Natural killer cell treated with Interleukin-12 subunit alpha and Interleukin-12 subunit beta and Interleukin-15 and Interleukin-18, amount 100 ng/mL, for 72 hours (primary cell): ENCODE results near the gene FAM20C. TPM values are rescaled to one million over a fixed set of nuclear protein-coding genes. Genes with fewer than 3 reads are reported as not detected.
"Not testable (repeated sequence)": the region's sequence is repeated elsewhere in the genome, so short reads cannot be mapped to it uniquely, and the experiment has no call there.

Experiments used
- ATAC-seq, 2 donors: fragments of 150-1000 bp; cut with Tn5 transposase in 1 of 2; sonication (Bioruptor Pico), chemical (Tn5 transposase) in 1 of 2; 2 replicates each; pipeline ENCODE4 v1.10.0; 2021
- DNase-seq: peaks from one replicate; pipeline ENCODE4 v3.0.0; 2022; ENCODE audit warnings: low spot score
- H3K27ac Mint-ChIP-seq, 2 donors: 1 replicate in 1 of 2; 2 replicates in 1 of 2; pipeline ENCODE4 v1.8.0; 2022; ENCODE audit warnings: mixed read lengths in 2 of 2, mild to moderate bottlenecking in 1 of 2, moderate library complexity in 1 of 2
- H3K27me3 Mint-ChIP-seq, 2 donors: 1 replicate in 1 of 2; 2 replicates in 1 of 2; pipeline ENCODE4 v1.8.0; 2022; ENCODE audit warnings: mixed read lengths in 2 of 2
- H3K36me3 Mint-ChIP-seq: one replicate; pipeline ENCODE4 v1.8.0; 2022; ENCODE audit warnings: mixed read lengths
- H3K4me1 Mint-ChIP-seq, 2 donors: 1 replicate in 1 of 2; 2 replicates in 1 of 2; pipeline ENCODE4 v1.8.0; 2022; ENCODE audit warnings: low read depth in 2 of 2, mixed read lengths in 2 of 2, mild to moderate bottlenecking in 1 of 2
- H3K4me3 Mint-ChIP-seq: one replicate; pipeline ENCODE4 v1.8.0; 2022; ENCODE audit warnings: mixed read lengths
- H3K9me3 Mint-ChIP-seq: 2 replicates; pipeline ENCODE4 v1.8.0; 2022; ENCODE audit warnings: mixed read lengths
- total RNA-seq, 2 donors: library from RNA; stranded (reverse); gene quantifications; one replicate each; pipeline ENCODE4 v1.2.3, GENCODE V29; 2022

Gene FAM20C
- total RNA-seq, 2 donors from 2014 or later = 0.62 to 0.98 TPM

- no peak for DNase-seq
- H3K27ac Mint-ChIP-seq = no peak overlapping the region
- no peak overlapping the region for H3K4me3 Mint-ChIP-seq
- no peak for ATAC-seq
- no peaks in the 10 kb centered on the region for H3K36me3 Mint-ChIP-seq
- no peaks in the 10 kb centered on the region for H3K4me1 Mint-ChIP-seq
- H3K9me3 Mint-ChIP-seq = no peaks in the 10 kb centered on the region
- H3K27me3 Mint-ChIP-seq = no peaks in the 10 kb centered on the region
Observed at GRCh38 chr7:232410-233248, 40.3 kb downstream of the FAM20C start.

GRCh38 chr7:233249-234035 lies 41.1 kb downstream of the FAM20C start:
- no peaks in the 10 kb centered on the region for H3K36me3 Mint-ChIP-seq
- no peak overlapping the region for H3K4me3 Mint-ChIP-seq
- no peaks in the 10 kb centered on the region for H3K9me3 Mint-ChIP-seq
- DNase-seq (no peak), ATAC-seq (no peak)
- H3K27ac Mint-ChIP-seq = no peak overlapping the region
- no peaks in the 10 kb centered on the region for H3K27me3 Mint-ChIP-seq
- no peaks in the 10 kb centered on the region for H3K4me1 Mint-ChIP-seq

- no peak overlapping the region for H3K27ac Mint-ChIP-seq
- ATAC-seq (no peak), DNase-seq (no peak)
- H3K9me3 Mint-ChIP-seq = no peaks in the 10 kb centered on the region
- no peaks in the 10 kb centered on the region for H3K4me1 Mint-ChIP-seq
- H3K36me3 Mint-ChIP-seq = no peaks in the 10 kb centered on the region
- no peaks in the 10 kb centered on the region for H3K27me3 Mint-ChIP-seq
- no peak overlapping the region for H3K4me3 Mint-ChIP-seq
Observed at GRCh38 chr7:234051-234707, 41.8 kb downstream of the FAM20C start.

GRCh38 chr7:234708-235553 lies 42.6 kb downstream of the FAM20C start:
- no peak for DNase-seq
- Mint-ChIP-seq H3K27ac (no peak overlapping the region), H3K9me3 (no peaks in the 10 kb centered on the region), H3K4me1 (no peaks in the 10 kb centered on the region), H3K27me3 (no peaks in the 10 kb centered on the region), H3K4me3 (no peak overlapping the region), H3K36me3 (no peaks in the 10 kb centered on the region)
- no peak for ATAC-seq

- DNase-seq (no peak), ATAC-seq (no peak)
- Mint-ChIP-seq H3K4me3 (no peak overlapping the region), H3K27ac (no peak overlapping the region), H3K9me3 (no peaks in the 10 kb centered on the region), H3K4me1 (no peaks in the 10 kb centered on the region), H3K36me3 (no peaks in the 10 kb centered on the region), H3K27me3 (no peaks in the 10 kb centered on the region)
Observed at GRCh38 chr7:235576-236395, 43.4 kb downstream of the FAM20C start.

GRCh38 chr7:236967-237366 lies 44.6 kb downstream of the FAM20C start:
- Mint-ChIP-seq H3K27ac (no peak overlapping the region), H3K36me3 (no peaks in the 10 kb centered on the region), H3K27me3 (no peaks in the 10 kb centered on the region), H3K4me1 (no peaks in the 10 kb centered on the region), H3K9me3 (no peaks in the 10 kb centered on the region), H3K4me3 (no peak overlapping the region)
- DNase-seq (no peak), ATAC-seq (no peak)

- Mint-ChIP-seq H3K27me3 (no peaks in the 10 kb centered on the region), H3K4me1 (no peaks in the 10 kb centered on the region), H3K4me3 (no peak overlapping the region), H3K27ac (no peak overlapping the region), H3K36me3 (no peaks in the 10 kb centered on the region), H3K9me3 (no peaks in the 10 kb centered on the region)
- DNase-seq (no peak), ATAC-seq (no peak)
Observed at GRCh38 chr7:237385-237784, 45.0 kb downstream of the FAM20C start.

- Mint-ChIP-seq H3K4me3 (no peak overlapping the region), H3K9me3 (no peaks in the 10 kb centered on the region), H3K36me3 (no peaks in the 10 kb centered on the region), H3K27me3 (no peaks in the 10 kb centered on the region), H3K4me1 (no peaks in the 10 kb centered on the region), H3K27ac (no peak overlapping the region)
- no peak for DNase-seq
- ATAC-seq = peak; percentile 60 to 61
Observed at GRCh38 chr7:240146-240676, 47.8 kb downstream of the FAM20C start.

- Mint-ChIP-seq H3K27ac (no peak overlapping the region), H3K4me3 (no peak overlapping the region), H3K27me3 (no peaks in the 10 kb centered on the region), H3K4me1 (no peaks in the 10 kb centered on the region), H3K9me3 (no peaks in the 10 kb centered on the region), H3K36me3 (no peaks in the 10 kb centered on the region)
- ATAC-seq (peak in 1 of 2 donors; percentile 24), DNase-seq (no peak)
Observed at GRCh38 chr7:240887-241421, 48.6 kb downstream of the FAM20C start.

- Mint-ChIP-seq H3K4me1 (no peaks in the 10 kb centered on the region), H3K27ac (no peak overlapping the region), H3K4me3 (no peak overlapping the region), H3K27me3 (no peaks in the 10 kb centered on the region), H3K9me3 (no peaks in the 10 kb centered on the region), H3K36me3 (no peaks in the 10 kb centered on the region)
- ATAC-seq (no peak), DNase-seq (no peak)
Observed at GRCh38 chr7:241513-241912, 49.1 kb downstream of the FAM20C start.

- not testable (repeated sequence) for H3K4me3 Mint-ChIP-seq, H3K4me1 Mint-ChIP-seq, H3K27me3 Mint-ChIP-seq, H3K27ac Mint-ChIP-seq, ATAC-seq, H3K9me3 Mint-ChIP-seq, H3K36me3 Mint-ChIP-seq, DNase-seq
Observed at GRCh38 chr7:242826-243579, 50.6 kb downstream of the FAM20C start.

GRCh38 chr7:243580-243978 lies 51.2 kb downstream of the FAM20C start:
- not testable (repeated sequence) for ATAC-seq, H3K4me1 Mint-ChIP-seq, H3K36me3 Mint-ChIP-seq, H3K9me3 Mint-ChIP-seq, H3K27ac Mint-ChIP-seq, DNase-seq, H3K4me3 Mint-ChIP-seq, H3K27me3 Mint-ChIP-seq
